NCI-H524 treated with DMSO at 0.1 percent for 48 hours (cell line): ENCODE data around the gene TAS2R41.
"Not testable (repeated sequence)": the region's sequence is repeated elsewhere in the genome, so short reads cannot be mapped to it uniquely, and the experiment has no call there.

Experiments used
- DNase-seq: peaks from one replicate; lab custom pipeline; 2025; lab: John Stamatoyannopoulos, UW

The TAS2R41 gene

GRCh38 chr7:143519411-143520131, 41.9 kb downstream of the TAS2R41 start:
- peak; percentile 48 for DNase-seq

GRCh38 chr7:143522309-143522916, 44.7 kb downstream of the TAS2R41 start:
- not testable (repeated sequence) for DNase-seq
